ENCODE results near the gene CLASP1.

DNA sequence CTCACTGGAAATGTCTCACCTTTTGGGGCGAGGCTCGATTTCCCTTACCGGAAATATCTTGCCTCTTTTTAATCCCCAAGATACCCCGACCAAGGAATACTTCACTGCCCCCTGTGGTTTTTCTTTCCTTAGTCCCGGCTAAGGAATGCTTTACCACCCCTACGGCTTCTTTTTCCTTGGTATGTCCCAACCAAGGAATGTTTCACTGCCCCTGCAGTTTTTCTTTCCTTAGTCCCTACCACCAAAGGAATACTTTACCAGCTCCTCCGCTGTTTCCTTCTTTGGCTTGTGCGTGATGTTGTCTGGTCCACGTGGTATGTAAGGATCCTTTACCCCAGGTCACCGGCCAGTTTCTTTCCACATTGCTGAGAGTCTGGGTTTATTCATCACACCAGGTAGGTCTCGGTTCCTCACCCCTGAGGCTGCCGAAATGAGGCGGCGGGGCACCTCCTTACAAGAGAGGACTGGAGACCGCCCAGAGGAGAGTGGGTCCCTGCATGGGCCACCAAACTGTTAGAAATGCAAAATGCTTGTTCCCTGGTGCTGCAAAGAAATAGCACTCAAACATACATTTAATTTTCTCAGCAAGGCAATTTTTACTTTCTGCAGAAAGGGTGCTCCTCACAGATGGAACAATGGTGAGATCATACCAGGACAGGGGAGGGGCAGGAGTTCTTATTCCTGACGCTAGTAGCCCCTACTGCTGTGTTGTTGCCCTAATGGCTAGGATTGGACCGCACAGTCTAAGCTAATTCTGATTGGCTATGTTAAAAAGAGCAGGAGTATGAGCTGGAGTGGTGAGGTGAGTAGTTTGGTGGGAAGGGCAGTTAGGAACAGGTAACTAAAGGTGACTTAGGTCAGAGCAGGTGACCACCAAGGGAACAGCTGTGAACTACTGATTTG is 33.4 kb upstream of the CLASP1 start:
- TF ChIP-seq EZH2 (IDR thresholded peaks at IDR 0.05; ENCODE audit: insufficient read depth, poor library complexity, severe bottlenecking) (no peak), EZH2phosphoT487 (IDR thresholded peaks at IDR 0.05; ENCODE audit: insufficient read depth, low read depth) (no peak)

Data from GM23248 (cell line).